Caco-2 (cell line): ENCODE measurements around the gene RTCA. TPM values are rescaled to one million over a fixed set of nuclear protein-coding genes. Genes with fewer than 3 reads are reported as not detected.
"Not testable (repeated sequence)": the region's sequence is repeated elsewhere in the genome, so short reads cannot be mapped to it uniquely, and the experiment has no call there.

Experiments
- BruUV-seq: library from RNA; stranded (reverse); fragments of 400-500 nt; replicated peaks from 2 replicates; lab custom pipeline; 2021; lab: Mats Ljungman, UMichigan
- CTCF ChIA-PET: fragments of 300-600 bp; sonication (Branson Sonifier 250); formaldehyde crosslinking; loops from one replicate; lab custom pipeline; 2022; ENCODE audit warnings: antibody characterized with exemption; lab: Charles Lee
- POLR2A ChIA-PET: fragments of 300-600 bp; sonication (Branson Sonifier 250); formaldehyde crosslinking; loops from one replicate; lab custom pipeline; 2022; ENCODE audit warnings: antibody characterized with exemption; lab: Charles Lee
- DNase-seq, 2 experiments: peaks; one replicate each; pipeline versions ENCODE4 v3.0.0 to v3.0.0-alpha.2; 2020 to 2022
- H3K27me3 ChIP-seq: replicated peaks from 2 replicates; pipeline ENCODE4 v1.6.0; 2011; ENCODE audit warnings: low read length; ENCODE audit not compliant: control insufficient read depth, insufficient read depth
- H3K36me3 ChIP-seq: 2 replicates; pipeline ENCODE4 v1.5.1; 2011; ENCODE audit warnings: low read length; ENCODE audit not compliant: control insufficient read depth, insufficient read depth
- H3K4me1 ChIP-seq: fragments of 250-450 bp; sonication (Bioruptor Pico); 2 replicates; pipeline ENCODE4 v1.5.1; 2020; ENCODE audit warnings: mild to moderate bottlenecking
- H3K4me3 ChIP-seq: 2 replicates; pipeline ENCODE4 v1.5.1; 2011; ENCODE audit warnings: low read depth, mild to moderate bottlenecking, control low read depth, low read length
- H3K9me3 ChIP-seq: fragments of 250-450 bp; sonication (Bioruptor Pico); 2 replicates; pipeline ENCODE4 v1.5.1; 2020; ENCODE audit warnings: mild to moderate bottlenecking, moderate library complexity
- H3K27ac Mint-ChIP-seq: one replicate; pipeline ENCODE4 v1.8.0; 2022; ENCODE audit warnings: mixed read lengths; ENCODE audit not compliant: unreplicated experiment
- H3K27me3 Mint-ChIP-seq: one replicate; pipeline ENCODE4 v1.8.0; 2022; ENCODE audit warnings: mixed read lengths; ENCODE audit not compliant: insufficient read depth, unreplicated experiment
- H3K36me3 Mint-ChIP-seq: one replicate; pipeline ENCODE4 v1.8.0; 2022; ENCODE audit warnings: mild to moderate bottlenecking, mixed read lengths; ENCODE audit not compliant: insufficient read depth, unreplicated experiment
- H3K4me1 Mint-ChIP-seq: one replicate; pipeline ENCODE4 v1.8.0; 2022; ENCODE audit warnings: low read depth, mixed read lengths; ENCODE audit not compliant: unreplicated experiment
- H3K4me3 Mint-ChIP-seq: one replicate; pipeline ENCODE4 v1.8.0; 2022; ENCODE audit warnings: mild to moderate bottlenecking, moderate library complexity, mixed read lengths; ENCODE audit not compliant: unreplicated experiment
- H3K9me3 Mint-ChIP-seq: one replicate; pipeline ENCODE4 v1.8.0; 2022; ENCODE audit warnings: mixed read lengths; ENCODE audit not compliant: unreplicated experiment
- CTCF ChIP-seq, 2 experiments: fragments of 200-600 bp in 1 of 2; IDR thresholded peaks; 1 replicate in 1 of 2; 2 replicates in 1 of 2; pipeline versions ENCODE4 v1.5.1 to v1.8.0; 2011 to 2022; ENCODE audit warnings: antibody characterized with exemption in 1 of 2, control low read depth in 1 of 2, inconsistent platforms in 1 of 2, low read depth in 1 of 2, low read length in 1 of 2, mild to moderate bottlenecking in 1 of 2, moderate library complexity in 1 of 2; ENCODE audit not compliant: insufficient read depth in 1 of 2, severe bottlenecking in 1 of 2, unreplicated experiment in 1 of 2
- intact Hi-C: fragments of 100-400 bp; cut with micrococcal nuclease; formaldehyde crosslinking; loops from one replicate; pipeline ENCODE4 v1.10.0; 2022; ENCODE audit not compliant: unreplicated experiment
- total RNA-seq: library from RNA; stranded (reverse); gene quantifications from 2 replicates; pipeline ENCODE4 v1.2.3, GENCODE V29; 2022

The RTCA gene
- total RNA-seq, 1 experiment from 2014 or later: 31.4 TPM

GRCh38 chr1:100292711-100293110, 26.7 kb downstream of the RTCA start:
- H3K9me3 Mint-ChIP-seq: no peaks in the 10 kb centered on the region
- Histone ChIP-seq H3K4me3 (no peak overlapping the region), H3K36me3 (no peaks in the 10 kb centered on the region; the same call in 1 of the 2 replicates), H3K9me3 (no peaks in the 10 kb centered on the region), H3K27me3 (no peaks in the 10 kb centered on the region), H3K4me1 (no peaks in the 10 kb centered on the region)
- TF ChIP-seq CTCF (IDR thresholded peaks at IDR 0.05; ENCODE audit: insufficient read depth in 1 of 2, low read depth in 1 of 2, low read length in 1 of 2, severe bottlenecking in 1 of 2, unreplicated experiment in 1 of 2): no peak
- DNase-seq: no peak
- BruUV-seq: no TSS peak
- intact Hi-C loops: loop anchor here (10.0 kb wide), 1 partner anchor 162 kb away; no protein-coding TSS in a partner anchor
- ChIA-PET CTCF (no interaction called here), POLR2A (no interaction called here)
- H3K27ac Mint-ChIP-seq: no peak overlapping the region
- no peaks in the 10 kb centered on the region for H3K27me3 Mint-ChIP-seq
- no peak overlapping the region for H3K4me3 Mint-ChIP-seq
- H3K36me3 Mint-ChIP-seq: peaks cover 14% of the 10 kb centered on the region
- H3K4me1 Mint-ChIP-seq: no peaks in the 10 kb centered on the region

- CTCF ChIA-PET: no interaction called here
- Mint-ChIP-seq H3K27ac (no peak overlapping the region), H3K27me3 (no peaks in the 10 kb centered on the region), H3K4me1 (no peaks in the 10 kb centered on the region), H3K36me3 (peaks cover 7% of the 10 kb centered on the region), H3K4me3 (no peak overlapping the region), H3K9me3 (no peaks in the 10 kb centered on the region)
- Histone ChIP-seq H3K36me3 (no peaks in the 10 kb centered on the region), H3K4me1 (no peaks in the 10 kb centered on the region), H3K4me3 (no peak overlapping the region), H3K27me3 (no peaks in the 10 kb centered on the region), H3K9me3 (no peaks in the 10 kb centered on the region)
- intact Hi-C loops: loop anchor here (5.0 to 10.0 kb wide), 2 partner anchors 56 to 159 kb away; partner anchors contain the start of gene CDC14A
- no peak for TF ChIP-seq CTCF (IDR thresholded peaks at IDR 0.05; ENCODE audit: insufficient read depth in 1 of 2, low read depth in 1 of 2, low read length in 1 of 2, severe bottlenecking in 1 of 2, unreplicated experiment in 1 of 2)
- POLR2A ChIA-PET: no interaction called here
- no TSS peak for BruUV-seq
- no peak for DNase-seq
Measured at GRCh38 chr1:100296140-100296539, 30.1 kb downstream of the RTCA start.

GRCh38 chr1:100296997-100297396, 31.0 kb downstream of the RTCA start:
- BruUV-seq: not testable (repeated sequence)

More at GRCh38 chr1:100296997-100297396, 31.0 kb downstream of the RTCA start:
- H3K4me3 Mint-ChIP-seq, H3K27me3 Mint-ChIP-seq, H3K9me3 ChIP-seq, H3K4me1 Mint-ChIP-seq, H3K36me3 Mint-ChIP-seq, H3K27me3 ChIP-seq, H3K27ac Mint-ChIP-seq, H3K4me1 ChIP-seq, CTCF ChIA-PET, H3K36me3 ChIP-seq, DNase-seq, H3K4me3 ChIP-seq, POLR2A ChIA-PET, H3K9me3 Mint-ChIP-seq: not testable (repeated sequence)
- intact Hi-C loops: loop anchor here (5.0 to 10.0 kb wide), 2 partner anchors 55 to 158 kb away; partner anchors contain the start of gene CDC14A
